GM04503 (cell line): Measurements from ENCODE around the gene SUPT16H.
"Not testable (repeated sequence)": the region's sequence is repeated elsewhere in the genome, so short reads cannot be mapped to it uniquely, and the experiment has no call there.

Experiments
- DNase-seq: peaks from one replicate; pipeline ENCODE4 v3.0.0-alpha.2; 2012; ENCODE audit warnings: low read depth

SUPT16H gene

GRCh38 chr14:21383848-21384493, at the start of gene SUPT16H:
Gene SUPT16H, minus strand, starts transcription at chr14:21384019. Its CDS starts 92 bp downstream, at chr14:21383927.
- peak; percentile 87 for DNase-seq

GRCh38 chr14:21431126-21431525, 47.3 kb upstream of the SUPT16H start:
- DNase-seq: no peak

DNA sequence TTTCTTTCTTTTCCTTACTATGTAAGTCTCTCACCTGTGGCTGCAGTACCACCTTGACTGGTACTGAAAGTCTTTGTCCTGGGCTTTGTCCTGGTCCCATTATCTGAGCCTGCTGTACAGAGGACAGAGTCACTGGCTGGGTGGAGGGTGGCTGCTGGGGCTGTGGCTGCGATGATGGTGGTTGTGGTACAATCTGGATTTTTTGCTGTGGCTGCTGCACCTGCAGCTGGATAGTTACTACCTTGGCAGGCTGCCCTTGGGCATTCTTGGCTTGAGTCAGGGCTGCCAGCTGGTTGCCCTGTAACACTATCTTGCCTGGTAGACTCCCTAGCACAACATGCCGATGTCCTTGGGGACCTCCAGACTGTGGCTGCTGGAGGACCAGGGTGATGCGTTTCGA, 45.1 kb upstream of the SUPT16H start:
- DNase-seq: no peak

DNA sequence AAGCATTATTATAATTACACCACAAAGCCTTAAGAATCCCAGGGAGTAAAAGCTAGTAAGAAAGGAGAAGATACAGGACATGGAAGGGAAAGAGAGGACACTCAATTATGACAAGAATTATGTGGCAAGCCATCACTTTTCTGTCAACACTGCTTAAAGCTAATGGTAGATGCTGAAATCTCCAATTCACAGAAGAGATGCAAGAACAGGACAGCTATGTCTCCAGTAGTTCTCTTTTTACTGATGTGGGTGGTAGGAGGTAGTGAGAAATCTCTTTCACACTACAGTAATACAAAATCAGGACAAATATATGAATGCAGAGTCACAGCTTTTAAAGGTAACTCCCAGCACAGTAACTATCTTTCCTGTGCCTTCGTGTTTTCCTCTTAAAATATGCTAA, 42.9 kb upstream of the SUPT16H start:
- no peak for DNase-seq

DNA sequence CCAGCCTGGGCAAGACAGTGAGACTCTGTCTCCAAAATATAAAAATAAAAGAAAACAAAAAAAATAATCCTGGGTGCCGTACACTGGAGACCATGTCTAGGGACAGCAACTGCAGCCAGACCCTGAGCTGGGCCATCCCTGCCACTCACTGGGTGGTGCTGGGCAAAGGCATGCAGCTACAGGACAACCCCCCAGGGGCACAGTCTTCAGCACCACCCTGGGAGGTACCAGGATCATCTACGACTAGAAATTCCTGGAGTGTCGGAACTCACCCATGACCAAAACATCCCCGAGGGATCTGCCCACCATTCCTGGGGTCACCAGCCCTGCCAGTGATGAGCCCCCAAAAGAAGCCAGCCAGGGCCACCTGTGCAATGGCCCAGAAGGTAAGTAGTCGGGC, 35.7 kb upstream of the SUPT16H start:
- no peak for DNase-seq

GRCh38 chr14:21415329-21415728, 31.5 kb upstream of the SUPT16H start:
- DNase-seq: no peak

- no peak for DNase-seq
Observed at GRCh38 chr14:21414137-21414631, 30.4 kb upstream of the SUPT16H start.

GRCh38 chr14:21408147-21408546, 24.3 kb upstream of the SUPT16H start:
- DNase-seq: peak; percentile 2

DNA sequence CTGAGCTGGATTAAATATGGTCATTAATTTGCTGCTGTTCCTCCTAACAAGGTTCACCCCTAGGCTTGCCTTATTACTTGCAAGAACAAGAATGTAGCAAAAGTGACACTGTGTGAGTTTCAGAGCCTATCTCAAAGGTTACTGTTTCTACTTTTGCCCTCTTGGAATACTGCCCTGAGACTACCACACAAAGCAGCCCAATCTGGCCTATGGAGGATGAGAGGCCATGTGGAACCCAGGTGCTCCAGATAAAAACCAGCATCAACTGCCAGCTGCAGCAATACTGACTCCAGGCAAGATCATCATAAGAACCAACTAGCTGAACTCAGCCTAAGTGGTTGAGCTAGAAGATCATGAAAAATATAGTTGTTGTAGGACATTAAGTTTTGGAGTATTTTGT, 22.4 kb upstream of the SUPT16H start:
- no peak for DNase-seq

- no peak for DNase-seq
Observed at GRCh38 chr14:21405097-21405496, 21.3 kb upstream of the SUPT16H start.

GRCh38 chr14:21399311-21399870, 15.6 kb upstream of the SUPT16H start:
- no peak for DNase-seq

- no peak for DNase-seq
Observed at GRCh38 chr14:21398901-21399300, 15.1 kb upstream of the SUPT16H start.

DNA sequence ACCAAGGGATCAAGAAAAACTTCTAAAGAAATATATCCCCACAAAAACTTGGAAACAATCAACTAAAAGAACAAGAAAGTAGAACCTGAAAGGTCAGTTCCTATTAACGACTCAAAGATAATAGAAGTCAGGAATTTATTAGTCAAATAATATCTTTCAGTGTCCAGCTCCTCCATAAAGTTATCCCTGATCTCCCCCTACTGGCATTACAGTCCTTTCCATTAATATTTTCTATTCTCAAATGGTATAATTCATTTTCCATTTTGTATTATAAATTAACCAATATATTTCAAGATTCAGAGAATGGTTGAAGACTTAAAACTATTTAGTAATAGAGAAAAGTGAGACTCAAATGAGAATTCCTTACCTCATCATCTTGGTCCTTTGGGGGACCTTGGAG, 11.6 kb upstream of the SUPT16H start:
- no peak for DNase-seq

DNA sequence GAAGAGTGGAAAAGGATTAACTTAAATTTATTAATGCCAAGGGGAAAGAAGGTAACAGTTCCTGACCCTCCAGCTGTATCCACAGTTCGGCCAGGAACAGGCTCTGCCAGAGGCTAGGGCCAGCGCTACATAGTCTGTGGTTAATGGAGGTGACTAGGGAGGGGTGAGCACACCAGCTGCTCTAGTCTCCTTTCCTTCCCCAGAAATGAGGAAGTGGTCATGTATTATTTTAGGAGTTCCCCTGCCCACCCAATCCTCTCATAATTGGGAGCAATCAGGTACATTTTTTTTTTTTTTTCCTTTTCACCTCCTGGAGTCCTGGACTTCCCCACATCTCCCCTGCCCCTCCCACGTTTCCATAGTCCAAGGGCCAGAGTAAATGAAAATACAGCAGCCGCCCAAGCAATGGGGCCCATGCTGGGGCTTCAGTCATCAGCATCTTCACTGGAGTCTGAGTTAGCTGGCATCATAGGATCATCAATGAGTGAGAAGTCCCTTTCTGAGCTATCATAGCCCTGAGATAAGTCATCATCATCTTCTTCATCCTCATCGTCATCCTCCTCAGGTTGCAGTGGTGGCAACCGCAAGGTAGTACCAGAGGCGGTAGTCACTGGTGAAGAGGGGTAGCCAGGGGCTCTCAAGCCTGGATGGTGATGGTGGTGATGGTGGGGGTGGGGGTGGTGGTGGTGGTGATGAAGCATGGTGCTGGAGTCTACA, 1.5 kb upstream of the SUPT16H start:
- no peak for DNase-seq

GRCh38 chr14:21384494-21384851, 654 bp upstream of the SUPT16H start:
- DNase-seq: no peak

- peak; percentile 12 for DNase-seq
Observed at GRCh38 chr14:21382886-21383847, 652 bp downstream of the SUPT16H start.

- DNase-seq: no peak
Observed at GRCh38 chr14:21382095-21382494, 1.7 kb downstream of the SUPT16H start.

- no peak for DNase-seq
Observed at GRCh38 chr14:21379338-21379737, 4.5 kb downstream of the SUPT16H start.

DNA sequence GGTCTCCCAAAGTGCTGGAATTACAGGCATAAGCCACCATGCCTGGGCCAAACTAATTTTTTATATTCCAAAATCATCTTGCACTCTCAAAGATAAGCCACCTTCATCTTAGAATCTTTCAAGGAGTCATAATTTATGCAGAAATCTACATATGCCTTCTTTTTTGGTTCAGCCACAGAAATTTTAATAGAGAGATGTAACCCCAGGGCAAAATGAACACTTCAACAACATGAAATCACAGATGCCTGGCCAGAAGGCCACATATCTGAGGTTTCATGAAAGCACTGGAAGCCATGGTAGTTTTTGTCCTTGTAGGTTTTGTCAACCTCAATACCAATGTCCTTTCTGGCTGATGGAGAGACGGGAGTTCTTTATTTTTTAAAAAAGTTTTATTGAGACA, 9.8 kb downstream of the SUPT16H start:
- no peak for DNase-seq

- not testable (repeated sequence) for DNase-seq
Observed at GRCh38 chr14:21372814-21373213, 11.0 kb downstream of the SUPT16H start.

GRCh38 chr14:21369949-21370679, 13.7 kb downstream of the SUPT16H start:
- DNase-seq: no peak
